NT2/D1 (cell line): ENCODE results near the gene DNAJC11.

Experiments
- DNase-seq: peaks from one replicate; pipeline ENCODE4 v3.0.0-alpha.2; 2011; ENCODE audit warnings: low read depth, low spot score
- H3K27me3 ChIP-seq: 2 replicates; pipeline ENCODE4 v1.6.0; 2011; ENCODE audit warnings: mild to moderate bottlenecking; ENCODE audit not compliant: insufficient read length, insufficient read depth
- H3K36me3 ChIP-seq: 2 replicates; pipeline ENCODE4 v1.6.1; 2011; ENCODE audit warnings: mild to moderate bottlenecking, low read length, mixed read lengths; ENCODE audit not compliant: insufficient read depth, insufficient read length
- H3K4me1 ChIP-seq: 2 replicates; pipeline ENCODE4 v1.5.1; 2011; ENCODE audit not compliant: insufficient read depth, insufficient read length
- H3K4me3 ChIP-seq: 2 replicates; pipeline ENCODE4 v1.5.1; 2011; ENCODE audit warnings: low read depth; ENCODE audit not compliant: insufficient read length
- H3K9ac ChIP-seq: 2 replicates; pipeline ENCODE4 v1.6.0; 2011; ENCODE audit warnings: low read depth; ENCODE audit not compliant: insufficient read length
- H3K9me3 ChIP-seq: 2 replicates; pipeline ENCODE4 v1.5.1; 2011; ENCODE audit warnings: mild to moderate bottlenecking, low read length; ENCODE audit not compliant: insufficient read depth
- SUZ12 ChIP-seq: IDR thresholded peaks from 2 replicates; pipeline ENCODE4 v1.6.1; 2011; ENCODE audit not compliant: insufficient read length, insufficient read depth; ENCODE audit errors: extremely low read depth
- YY1 ChIP-seq: IDR thresholded peaks from 2 replicates; pipeline ENCODE4 v1.6.1; 2011; ENCODE audit not compliant: insufficient read length, insufficient read depth
- ZNF274 ChIP-seq: IDR thresholded peaks from 2 replicates; pipeline ENCODE4 v1.6.1; 2011; ENCODE audit warnings: mild to moderate bottlenecking, low read depth, low read length

The DNAJC11 gene

DNA sequence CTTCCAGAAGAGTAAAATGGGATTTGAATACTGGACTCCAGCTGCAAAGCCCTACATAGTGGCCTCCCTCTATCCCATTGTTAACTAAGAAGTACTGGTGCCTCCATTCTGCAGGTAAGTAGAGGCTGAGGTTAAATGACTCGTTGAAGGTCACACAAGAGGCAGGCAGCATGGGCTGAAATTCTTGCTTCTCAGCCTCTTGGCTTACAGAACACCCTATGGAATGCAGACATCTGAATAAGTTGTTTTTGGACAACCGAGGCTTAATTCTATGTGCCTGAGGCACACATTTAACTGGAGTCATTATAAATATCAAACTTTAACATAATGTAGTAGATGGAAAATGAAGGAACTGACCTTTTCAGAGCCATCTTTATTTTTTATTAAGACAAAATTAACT, 5.7 kb downstream of the DNAJC11 start:
- H3K9me3 ChIP-seq: no peaks in the 10 kb centered on the region
- no peaks in the 10 kb centered on the region for H3K27me3 ChIP-seq
- DNase-seq: no peak
- no peak overlapping the region for H3K4me3 ChIP-seq
- H3K36me3 ChIP-seq: peaks cover 32% of the 10 kb centered on the region
- H3K9ac ChIP-seq: no peak overlapping the region
- H3K4me1 ChIP-seq: peaks cover 3% of the 10 kb centered on the region
- TF ChIP-seq ZNF274 (no peak), YY1 (no peak), SUZ12 (no peak)

DNA sequence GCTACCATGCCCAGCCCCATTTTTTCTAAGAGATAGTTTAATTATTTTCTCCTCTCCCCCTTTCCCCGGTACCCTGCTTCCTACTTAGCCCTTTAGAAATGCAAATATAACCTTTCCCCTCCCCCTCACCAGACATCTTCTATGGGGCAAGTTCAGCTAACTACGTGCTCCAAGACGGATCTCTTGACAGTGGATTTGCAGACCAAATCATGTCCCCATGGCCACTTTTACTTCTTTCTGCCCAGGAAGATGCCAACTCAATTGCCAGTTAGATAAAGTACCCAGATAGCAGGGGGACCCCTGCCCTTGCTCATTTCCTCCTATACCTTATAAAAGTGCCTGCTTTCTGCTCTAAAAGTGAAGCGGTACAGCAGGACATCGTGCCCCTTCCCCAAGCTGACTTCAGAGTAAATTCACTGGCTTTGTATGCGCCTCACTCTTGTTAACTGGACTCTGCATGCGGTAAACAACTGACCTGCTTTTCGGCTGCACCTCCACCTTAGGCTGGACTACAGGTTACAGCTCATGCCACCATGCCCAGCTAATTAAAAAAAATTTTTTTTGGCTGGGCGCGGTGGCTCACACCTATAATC, 7.4 kb downstream of the DNAJC11 start:
- Histone ChIP-seq H3K36me3 (peaks cover 24% of the 10 kb centered on the region), H3K27me3 (no peaks in the 10 kb centered on the region), H3K4me3 (no peak overlapping the region), H3K9me3 (no peaks in the 10 kb centered on the region), H3K9ac (peak overlapping the region; percentile 56), H3K4me1 (peaks cover 3% of the 10 kb centered on the region)
- no peak for TF ChIP-seq YY1
- no peak for TF ChIP-seq SUZ12
- TF ChIP-seq ZNF274: no peak
- DNase-seq: peak; percentile 61

DNA sequence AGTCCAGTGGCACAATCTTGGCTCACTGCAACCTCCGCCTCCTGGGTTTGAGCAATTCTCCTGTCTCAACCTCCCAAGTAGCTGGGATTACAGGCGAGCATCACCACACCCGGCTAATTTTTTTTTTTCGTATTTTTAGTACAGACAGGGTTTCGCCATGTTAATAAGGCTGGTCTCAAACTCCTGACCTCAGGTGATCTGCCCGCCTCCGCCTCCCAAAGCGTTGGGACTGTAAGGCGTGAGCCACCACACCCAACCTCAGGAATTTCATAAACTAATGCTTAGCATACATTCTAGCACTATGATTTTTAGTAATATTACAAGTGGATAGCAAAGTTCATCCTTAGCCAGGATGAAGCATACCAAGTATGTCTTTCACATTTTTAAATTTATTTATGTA, 8.7 kb downstream of the DNAJC11 start:
- no peak overlapping the region for H3K4me3 ChIP-seq
- H3K27me3 ChIP-seq: no peaks in the 10 kb centered on the region
- no peak for TF ChIP-seq ZNF274
- TF ChIP-seq YY1: no peak
- TF ChIP-seq SUZ12: no peak
- no peak for DNase-seq
- peaks cover 19% of the 10 kb centered on the region for H3K36me3 ChIP-seq
- no peaks in the 10 kb centered on the region for H3K9me3 ChIP-seq
- H3K9ac ChIP-seq: no peak overlapping the region
- peaks cover 3% of the 10 kb centered on the region for H3K4me1 ChIP-seq

- no peak for DNase-seq
- Histone ChIP-seq H3K27me3 (no peaks in the 10 kb centered on the region), H3K36me3 (peaks cover 16% of the 10 kb centered on the region), H3K4me3 (no peak overlapping the region), H3K9ac (no peak overlapping the region), H3K9me3 (no peaks in the 10 kb centered on the region), H3K4me1 (peaks cover 3% of the 10 kb centered on the region)
- TF ChIP-seq YY1: no peak
- TF ChIP-seq ZNF274: no peak
- TF ChIP-seq SUZ12: no peak
Observed at GRCh38 chr1:6691507-6691906, 10.1 kb downstream of the DNAJC11 start.

DNA sequence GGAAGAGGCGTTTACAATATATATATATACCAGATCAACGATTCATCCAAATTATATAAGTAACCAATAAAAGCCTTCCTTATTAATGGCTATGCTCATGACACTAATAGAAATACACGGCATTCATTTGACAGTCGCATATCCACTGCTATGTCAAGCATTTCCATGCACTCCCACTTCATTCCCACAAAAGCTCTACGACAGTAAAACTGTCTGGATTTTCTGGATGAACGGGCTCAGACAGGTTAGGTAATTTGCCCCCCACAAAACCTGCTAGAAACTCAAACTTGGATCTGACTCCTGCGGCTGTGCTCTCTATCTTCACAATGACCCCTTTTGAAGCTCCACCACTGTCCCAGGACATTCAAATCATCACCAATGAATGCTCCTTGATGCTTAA, 11.4 kb downstream of the DNAJC11 start:
- Histone ChIP-seq H3K9ac (no peak overlapping the region), H3K27me3 (no peaks in the 10 kb centered on the region), H3K4me3 (no peak overlapping the region), H3K36me3 (peaks cover 17% of the 10 kb centered on the region), H3K4me1 (no peaks in the 10 kb centered on the region), H3K9me3 (no peaks in the 10 kb centered on the region)
- no peak for TF ChIP-seq ZNF274
- no peak for TF ChIP-seq YY1
- TF ChIP-seq SUZ12: no peak
- DNase-seq: no peak

GRCh38 chr1:6688757-6689156, 12.9 kb downstream of the DNAJC11 start:
- no peak for DNase-seq
- H3K36me3 ChIP-seq: peaks cover 19% of the 10 kb centered on the region
- no peak for TF ChIP-seq SUZ12
- no peak for TF ChIP-seq YY1

GRCh38 chr1:6688001-6688400, 13.6 kb downstream of the DNAJC11 start:
- H3K4me1 ChIP-seq: no peaks in the 10 kb centered on the region
- H3K36me3 ChIP-seq: peaks cover 23% of the 10 kb centered on the region
- no peaks in the 10 kb centered on the region for H3K27me3 ChIP-seq
- no peak for TF ChIP-seq SUZ12
- no peak for TF ChIP-seq YY1
- TF ChIP-seq ZNF274: no peak
- no peak for DNase-seq
- H3K9ac ChIP-seq: no peak overlapping the region
- no peaks in the 10 kb centered on the region for H3K9me3 ChIP-seq
- H3K4me3 ChIP-seq: no peak overlapping the region

More at GRCh38 chr1:6688757-6689156, 12.9 kb downstream of the DNAJC11 start:
- no peak overlapping the region for H3K9ac ChIP-seq
- no peak overlapping the region for H3K4me3 ChIP-seq
- no peaks in the 10 kb centered on the region for H3K4me1 ChIP-seq
- no peaks in the 10 kb centered on the region for H3K9me3 ChIP-seq
- H3K27me3 ChIP-seq: no peaks in the 10 kb centered on the region

GRCh38 chr1:6686294-6686693, 15.3 kb downstream of the DNAJC11 start:
- Histone ChIP-seq H3K36me3 (peaks cover 32% of the 10 kb centered on the region), H3K27me3 (no peaks in the 10 kb centered on the region), H3K9ac (no peak overlapping the region), H3K4me1 (no peaks in the 10 kb centered on the region), H3K9me3 (no peaks in the 10 kb centered on the region), H3K4me3 (no peak overlapping the region)
- TF ChIP-seq SUZ12 (no peak), ZNF274 (no peak), YY1 (no peak)
- no peak for DNase-seq
